ENCODE results near the gene IQCB1. TPM values are rescaled to one million over a fixed set of nuclear protein-coding genes. Genes with fewer than 3 reads are reported as not detected.
"Not testable (repeated sequence)": the region's sequence is repeated elsewhere in the genome, so short reads cannot be mapped to it uniquely, and the experiment has no call there.

IQCB1 gene, protein sequence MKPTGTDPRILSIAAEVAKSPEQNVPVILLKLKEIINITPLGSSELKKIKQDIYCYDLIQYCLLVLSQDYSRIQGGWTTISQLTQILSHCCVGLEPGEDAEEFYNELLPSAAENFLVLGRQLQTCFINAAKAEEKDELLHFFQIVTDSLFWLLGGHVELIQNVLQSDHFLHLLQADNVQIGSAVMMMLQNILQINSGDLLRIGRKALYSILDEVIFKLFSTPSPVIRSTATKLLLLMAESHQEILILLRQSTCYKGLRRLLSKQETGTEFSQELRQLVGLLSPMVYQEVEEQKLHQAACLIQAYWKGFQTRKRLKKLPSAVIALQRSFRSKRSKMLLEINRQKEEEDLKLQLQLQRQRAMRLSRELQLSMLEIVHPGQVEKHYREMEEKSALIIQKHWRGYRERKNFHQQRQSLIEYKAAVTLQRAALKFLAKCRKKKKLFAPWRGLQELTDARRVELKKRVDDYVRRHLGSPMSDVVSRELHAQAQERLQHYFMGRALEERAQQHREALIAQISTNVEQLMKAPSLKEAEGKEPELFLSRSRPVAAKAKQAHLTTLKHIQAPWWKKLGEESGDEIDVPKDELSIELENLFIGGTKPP
- total RNA-seq (2014; rRNA removed; shearing (Covaris generic)) = 7.4 and 14.3 TPM in 2 replicates

DNA sequence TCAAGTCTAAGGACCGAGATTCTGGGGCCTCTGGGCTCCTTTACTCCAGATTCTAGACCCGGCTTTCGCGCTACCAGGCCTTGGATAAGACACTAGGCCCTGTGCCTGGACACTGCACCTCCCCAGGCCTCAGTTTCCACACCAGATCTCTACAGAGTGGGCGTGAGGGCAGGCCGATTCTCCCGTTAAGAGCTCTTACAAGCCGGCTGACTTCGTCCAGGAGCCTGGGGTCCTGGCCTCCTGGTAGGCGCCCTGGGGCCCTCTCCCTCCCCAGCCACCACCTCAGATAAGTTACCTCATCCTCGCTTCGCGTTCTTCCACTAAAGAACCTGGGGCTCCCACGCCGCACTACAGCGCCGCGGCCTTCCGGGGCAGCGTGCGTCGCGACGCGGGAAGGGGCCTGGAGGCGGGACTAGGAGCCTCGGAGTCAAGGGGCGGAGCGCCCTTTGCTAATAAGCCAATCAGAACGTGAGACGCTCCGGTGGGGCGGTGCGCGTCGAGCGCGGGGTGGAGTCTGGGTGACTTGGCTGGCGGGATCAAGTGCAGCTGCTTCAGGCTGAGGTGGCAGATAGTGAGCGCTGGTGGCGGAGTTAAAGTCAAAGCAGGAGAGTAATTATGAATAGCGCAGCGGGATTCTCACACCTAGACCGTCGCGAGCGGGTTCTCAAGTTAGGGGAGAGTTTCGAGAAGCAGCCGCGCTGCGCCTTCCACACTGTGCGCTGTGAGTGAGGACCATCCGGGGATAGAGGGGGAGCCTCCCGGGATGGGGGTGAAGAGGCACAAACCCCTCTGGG is at the start of gene IQCB1, which contains the start of gene EAF2:
TSS of gene IQCB1 (minus strand) at position 390 of the 794 bp plus-strand sequence. CDS start 6,100 bp downstream, outside the sequence.
TSS of gene EAF2 (plus strand) at position 539 of the 794 bp plus-strand sequence. CDS start at position 616, 77 bp downstream.
- DNase-seq (ENCODE audit: low spot score) = peak; percentile 98
- in situ Hi-C loops (cut with HindIII; ENCODE audit: low sequenced_read_pairs) = no loop called here

DNA sequence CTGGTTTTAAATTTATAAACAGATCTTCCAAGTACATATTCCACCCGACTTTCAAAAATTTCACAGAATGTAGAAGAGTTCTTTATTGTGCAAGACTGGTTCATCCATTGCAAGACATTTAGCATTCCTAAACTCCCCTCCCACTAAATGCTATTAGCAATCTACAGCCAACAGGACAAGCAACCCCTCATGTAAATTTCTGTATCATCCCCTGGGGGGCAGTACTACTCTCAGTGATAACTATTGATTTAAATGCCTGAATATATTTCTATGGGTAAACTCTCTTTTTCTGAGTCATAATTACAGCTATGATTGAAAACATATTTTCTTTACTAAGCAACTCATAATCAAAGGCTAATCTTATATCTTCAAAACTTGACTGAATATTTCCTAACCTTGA is 48.6 kb upstream of the IQCB1 start:
- DNase-seq (ENCODE audit: low spot score) = no peak
- in situ Hi-C loops (cut with HindIII; ENCODE audit: low sequenced_read_pairs) = no loop called here

DNA sequence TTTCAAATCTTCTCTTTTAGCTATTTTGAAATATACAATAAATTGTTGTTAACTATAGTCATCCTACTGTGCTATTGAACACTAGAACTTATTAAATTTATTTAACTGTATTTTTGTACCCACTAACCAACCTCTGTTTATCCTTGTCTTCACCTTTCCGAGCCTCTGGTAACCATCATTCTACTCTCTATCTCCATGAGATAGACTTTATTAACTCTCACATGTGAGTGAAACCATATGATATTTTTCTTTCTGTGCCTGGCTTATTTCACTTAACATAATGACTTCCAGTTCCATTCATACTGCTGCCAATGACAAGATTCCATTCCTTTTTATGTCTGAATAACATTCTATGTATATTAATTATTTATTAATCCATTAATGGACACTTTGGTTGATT is 43.6 kb upstream of the IQCB1 start:
- in situ Hi-C loops (cut with HindIII; ENCODE audit: low sequenced_read_pairs) = no loop called here
- DNase-seq (ENCODE audit: low spot score) = no peak

DNA sequence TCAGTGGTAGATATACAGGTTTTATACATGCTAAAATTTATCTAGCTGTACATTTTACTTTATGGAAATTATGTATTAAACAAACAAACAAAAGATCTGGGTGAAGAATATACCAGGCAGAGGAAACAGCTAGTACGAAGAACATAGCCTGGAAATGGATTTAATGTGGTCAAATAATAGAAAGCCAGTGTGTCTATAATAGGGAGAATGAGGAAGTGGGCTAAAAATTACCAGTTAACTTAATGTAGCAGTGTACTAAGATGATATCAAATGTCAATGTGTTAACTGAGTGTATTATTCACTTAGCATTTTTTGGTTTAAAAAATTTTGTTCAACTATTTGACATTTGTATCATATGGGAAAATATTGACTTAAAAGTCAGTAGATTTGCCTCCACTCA is 36.6 kb upstream of the IQCB1 start:
- in situ Hi-C loops (cut with HindIII; ENCODE audit: low sequenced_read_pairs) = no loop called here
- DNase-seq (ENCODE audit: low spot score) = no peak

DNA sequence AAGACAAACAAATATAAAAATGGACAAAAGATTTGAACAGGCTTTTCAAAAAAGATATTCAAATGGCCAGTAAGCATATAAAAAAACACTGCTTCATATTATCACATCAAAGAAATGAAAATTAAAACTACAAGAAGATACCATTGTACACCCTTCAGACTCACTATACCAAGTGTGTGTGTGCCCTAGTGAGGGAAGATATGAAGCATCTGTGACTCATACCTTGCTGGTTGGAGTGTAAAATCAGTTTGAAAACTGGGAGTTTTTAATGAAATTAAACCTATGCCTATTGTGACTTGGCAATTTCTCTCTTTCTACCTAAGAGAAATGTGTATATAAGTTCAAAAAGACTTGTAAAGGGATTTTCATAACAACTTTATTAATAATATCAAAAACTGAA is 35.9 kb upstream of the IQCB1 start:
- in situ Hi-C loops (cut with HindIII; ENCODE audit: low sequenced_read_pairs) = no loop called here

DNA sequence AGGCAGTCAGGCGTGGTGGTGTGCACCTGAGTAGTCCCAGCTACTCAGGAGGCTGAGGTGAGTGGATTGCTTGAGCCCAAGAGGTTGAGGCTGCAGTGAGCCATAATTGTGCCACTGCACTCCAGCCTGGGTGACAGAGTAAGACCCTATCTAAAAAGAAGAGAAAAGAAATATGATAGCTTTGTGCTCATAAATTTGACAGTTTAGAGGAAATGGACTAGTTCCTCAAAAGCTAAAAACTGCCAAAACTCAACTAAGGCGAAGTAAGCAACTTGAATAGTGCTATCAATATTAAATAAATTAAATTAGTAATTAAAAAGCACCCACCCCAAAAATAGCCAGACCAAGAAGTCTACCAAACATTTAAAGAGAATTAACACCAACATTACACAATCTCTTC is 34.9 kb upstream of the IQCB1 start:
- in situ Hi-C loops (cut with HindIII; ENCODE audit: low sequenced_read_pairs) = no loop called here
- DNase-seq (ENCODE audit: low spot score) = no peak

More for the DNA sequence above, 35.9 kb upstream of the IQCB1 start:
- no peak for DNase-seq (ENCODE audit: low spot score)

DNA sequence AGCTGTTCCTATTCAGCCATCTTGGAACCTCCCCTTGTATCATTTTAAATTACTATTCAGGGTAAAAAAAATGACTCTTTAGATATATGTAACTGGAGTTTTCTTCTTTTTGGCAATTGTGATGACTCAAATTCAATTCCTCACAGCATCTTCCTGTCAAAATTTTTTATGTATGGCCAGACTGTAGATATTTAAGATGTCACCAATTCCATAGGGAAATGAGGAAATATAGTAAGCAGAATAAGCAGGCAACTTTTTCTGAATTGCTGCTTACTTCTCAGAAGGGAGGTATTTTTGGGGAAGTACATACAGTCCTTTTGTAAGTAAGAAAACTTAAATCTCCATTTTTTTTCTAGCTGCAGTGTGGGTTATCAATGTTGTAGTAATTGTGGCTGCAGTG is 28.9 kb upstream of the IQCB1 start:
- in situ Hi-C loops (cut with HindIII; ENCODE audit: low sequenced_read_pairs) = no loop called here
- DNase-seq (ENCODE audit: low spot score) = no peak

DNA sequence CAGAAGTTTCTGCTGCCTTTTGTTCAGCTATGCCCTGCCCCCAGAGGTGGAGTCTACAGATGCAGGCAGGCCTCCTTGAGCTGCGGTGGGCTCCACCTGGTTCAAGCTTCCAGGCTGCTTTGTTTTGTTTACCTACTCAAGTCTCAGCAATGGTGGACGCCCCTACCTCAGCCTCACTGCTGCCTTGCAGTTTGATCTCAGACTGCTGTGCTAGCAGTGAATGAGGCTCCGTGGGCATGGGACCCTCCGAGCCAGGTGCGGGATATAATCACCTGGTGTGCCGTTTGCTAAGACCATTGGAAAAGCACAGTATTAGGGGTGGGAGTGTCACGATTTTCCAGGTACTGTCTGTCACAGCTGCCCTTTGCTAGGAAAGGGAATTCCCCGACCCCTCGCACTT is 28.4 kb upstream of the IQCB1 start:
- in situ Hi-C loops (cut with HindIII; ENCODE audit: low sequenced_read_pairs); DNase-seq (ENCODE audit: low spot score): not testable (repeated sequence)

DNA sequence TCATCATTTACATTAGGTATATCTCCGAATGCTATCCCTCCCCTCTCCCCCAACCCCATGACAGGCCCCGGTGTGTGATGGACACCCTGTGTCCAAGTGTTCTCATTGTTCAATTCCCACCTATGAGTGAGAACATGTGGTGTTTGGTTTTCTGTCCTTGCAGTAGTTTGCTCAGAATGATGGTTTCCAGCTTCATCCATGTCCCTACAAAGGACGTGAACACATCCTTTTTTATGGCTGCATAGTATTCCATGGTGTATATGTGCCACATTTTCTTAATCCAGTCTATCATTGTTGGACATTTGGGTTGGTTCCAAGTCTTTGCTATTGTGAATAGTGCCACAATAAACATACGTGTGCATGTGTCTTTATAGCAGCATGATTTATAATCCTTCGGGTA is 22.9 kb upstream of the IQCB1 start:
- DNase-seq (ENCODE audit: low spot score); in situ Hi-C loops (cut with HindIII; ENCODE audit: low sequenced_read_pairs): not testable (repeated sequence)

DNA sequence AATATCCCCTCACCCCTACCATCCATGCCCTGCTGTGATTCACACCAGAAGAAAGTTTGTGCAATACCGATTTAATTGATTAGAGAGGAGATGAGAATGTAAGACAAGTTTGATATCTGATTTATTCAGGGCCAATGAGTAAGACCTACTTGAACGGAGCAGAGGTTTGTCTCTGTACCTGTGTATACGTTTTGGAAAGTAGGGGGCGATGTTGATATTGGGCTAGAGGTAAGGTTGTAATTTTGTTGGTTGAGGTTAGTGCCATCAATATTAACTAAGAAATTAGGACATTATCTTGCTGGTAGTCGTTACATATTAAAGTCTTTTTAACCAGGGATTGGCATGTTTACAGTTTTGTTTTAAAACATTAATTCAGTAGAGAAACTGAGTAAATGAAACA is 20.7 kb upstream of the IQCB1 start:
- in situ Hi-C loops (cut with HindIII; ENCODE audit: low sequenced_read_pairs) = no loop called here
- no peak for DNase-seq (ENCODE audit: low spot score)

DNA sequence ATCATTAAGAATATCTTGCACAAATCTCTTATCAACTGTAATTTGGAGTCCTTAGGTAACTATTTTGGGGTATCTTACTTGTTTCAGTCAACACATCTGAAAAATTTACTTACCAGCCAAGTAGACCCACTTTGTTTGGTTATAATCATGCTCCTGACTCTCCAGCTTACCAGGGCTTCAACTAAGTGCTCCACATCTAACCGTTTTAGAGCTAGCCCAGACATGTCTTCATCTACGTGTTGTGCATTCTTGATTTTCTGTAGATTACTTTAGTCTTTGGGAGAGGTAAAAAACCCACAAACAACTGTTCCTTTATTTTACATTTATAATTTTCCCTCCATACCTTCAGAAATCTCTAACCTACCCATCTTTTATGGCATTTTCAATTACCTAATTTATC is 17.4 kb upstream of the IQCB1 start:
- in situ Hi-C loops (cut with HindIII; ENCODE audit: low sequenced_read_pairs) = no loop called here
- DNase-seq (ENCODE audit: low spot score) = no peak

DNA sequence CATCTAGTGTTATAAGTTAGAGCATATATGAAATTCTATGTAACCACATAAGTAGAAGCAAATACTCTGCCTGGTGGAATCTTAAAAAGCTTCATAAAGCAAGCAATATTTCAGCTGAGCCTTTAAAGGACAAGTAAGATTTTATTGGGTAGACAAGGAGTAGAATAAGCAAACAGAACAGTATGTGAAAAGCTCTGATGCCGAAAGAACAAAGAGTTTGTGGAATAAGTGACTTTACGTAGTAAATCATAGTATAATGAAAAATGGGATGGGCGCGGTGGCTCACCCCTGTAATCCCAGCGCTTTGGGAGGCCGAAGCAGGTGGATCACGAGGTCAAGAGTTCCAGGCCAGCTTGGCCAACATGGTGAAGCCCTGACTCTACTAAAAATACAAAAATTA is 10.0 kb upstream of the IQCB1 start:
- no peak for DNase-seq (ENCODE audit: low spot score)
- in situ Hi-C loops (cut with HindIII; ENCODE audit: low sequenced_read_pairs) = no loop called here

DNA sequence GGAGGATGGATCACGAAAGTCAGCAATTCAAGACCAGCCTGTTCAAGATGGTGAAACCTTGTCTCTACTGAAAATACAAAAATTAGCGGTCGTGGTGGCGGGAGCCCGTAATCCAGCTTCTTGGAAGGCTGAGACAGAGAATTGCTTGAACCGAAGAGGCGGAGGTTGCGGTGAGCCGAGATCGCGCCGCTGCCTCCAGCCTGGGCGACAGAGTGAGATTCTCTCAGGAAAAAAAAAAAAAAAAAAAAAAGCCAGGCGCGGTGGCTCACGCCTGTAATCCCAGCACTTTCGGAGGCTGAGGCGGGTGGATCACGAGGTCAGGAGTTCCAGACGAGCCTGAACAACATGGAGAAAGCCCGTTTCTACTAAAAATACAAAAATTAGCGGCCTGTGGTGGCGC is 5.1 kb upstream of the IQCB1 start:
- DNase-seq (ENCODE audit: low spot score) = no peak
- in situ Hi-C loops (cut with HindIII; ENCODE audit: low sequenced_read_pairs) = no loop called here

DNA sequence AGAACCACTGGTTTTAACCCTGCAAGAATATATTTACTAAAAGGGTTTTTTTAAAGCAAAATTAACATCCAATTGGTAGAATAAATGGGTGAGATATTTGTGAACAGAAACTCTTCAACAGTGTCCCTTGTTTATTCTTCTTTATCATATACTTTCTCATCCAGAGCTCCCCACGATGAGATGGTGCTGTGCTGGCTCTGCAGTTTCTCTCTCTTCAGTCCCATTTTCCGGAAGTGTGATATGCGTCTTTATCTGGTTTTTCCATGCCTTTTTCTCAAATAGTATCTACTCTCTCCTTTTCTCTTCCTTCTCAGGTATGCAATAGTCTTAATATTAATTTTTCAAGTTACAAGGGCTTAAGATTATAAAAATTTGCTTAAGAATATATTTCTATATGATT is 1.6 kb upstream of the IQCB1 start:
- in situ Hi-C loops (cut with HindIII; ENCODE audit: low sequenced_read_pairs) = no loop called here
- DNase-seq (ENCODE audit: low spot score) = no peak

DNA sequence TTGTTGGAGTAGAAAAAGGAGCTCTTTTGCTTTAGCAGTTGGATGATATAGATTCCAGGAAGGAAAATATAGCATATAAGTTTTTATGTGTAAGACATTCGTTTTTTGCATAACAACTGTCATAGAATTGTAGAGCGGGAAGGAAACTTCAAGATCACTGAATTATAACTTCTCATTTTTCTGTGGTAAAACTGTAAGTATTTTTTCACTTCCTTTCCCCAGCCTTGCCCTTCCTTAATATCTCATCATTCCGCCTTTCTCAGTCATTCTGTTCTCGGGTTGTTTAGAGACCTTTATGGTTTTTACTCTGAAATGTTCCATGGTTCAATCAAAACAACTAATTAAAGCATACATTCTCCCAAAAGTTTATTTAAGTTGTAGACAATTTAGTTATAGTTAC is 1.2 kb upstream of the IQCB1 start:
- no peak for DNase-seq (ENCODE audit: low spot score)
- in situ Hi-C loops (cut with HindIII; ENCODE audit: low sequenced_read_pairs) = no loop called here

DNA sequence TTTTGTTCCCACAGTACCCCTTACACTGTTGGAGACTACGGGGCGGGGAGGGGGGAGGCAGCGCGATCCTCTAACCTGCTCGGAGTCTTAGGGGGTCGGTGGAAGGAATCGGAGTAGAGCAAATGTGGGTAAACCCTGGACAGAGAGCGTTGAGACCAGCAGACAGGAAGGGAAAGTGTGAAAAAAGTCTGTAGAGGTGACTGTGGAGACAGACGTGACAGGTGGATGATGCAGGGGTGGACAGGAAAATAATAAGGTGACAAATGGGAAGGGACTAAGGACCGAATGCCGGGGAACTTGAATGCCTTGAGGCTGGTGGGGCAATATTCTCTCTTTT is 573 bp upstream of the IQCB1 start:
- DNase-seq (ENCODE audit: low spot score) = peak; percentile 38
- in situ Hi-C loops (cut with HindIII; ENCODE audit: low sequenced_read_pairs) = no loop called here

DNA sequence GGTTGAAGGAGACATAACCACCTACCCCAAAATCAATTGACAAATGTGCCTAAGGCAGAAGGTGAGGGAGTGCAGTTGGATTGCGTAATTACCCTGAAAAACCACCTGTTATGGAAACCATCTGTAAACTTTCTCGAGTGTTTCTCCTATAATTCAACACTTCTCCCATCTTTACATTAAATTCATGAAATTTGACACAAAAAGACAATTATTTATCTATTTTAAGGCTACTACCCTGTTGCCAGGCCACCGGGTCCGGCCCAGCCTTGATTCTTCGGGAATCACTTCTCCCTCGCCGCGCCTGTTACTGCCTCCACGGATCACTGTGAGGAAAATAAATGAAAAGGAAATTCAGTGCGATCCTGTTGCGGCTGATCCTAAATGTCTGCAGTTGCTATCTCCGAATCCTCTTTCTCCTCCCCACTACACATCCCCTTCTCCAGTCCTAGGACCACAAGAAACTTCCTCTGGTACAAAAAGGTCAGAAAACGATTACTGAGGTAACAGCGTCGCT is 646 bp downstream of the IQCB1 start:
- no peak for DNase-seq (ENCODE audit: low spot score)
- in situ Hi-C loops (cut with HindIII; ENCODE audit: low sequenced_read_pairs) = no loop called here

DNA sequence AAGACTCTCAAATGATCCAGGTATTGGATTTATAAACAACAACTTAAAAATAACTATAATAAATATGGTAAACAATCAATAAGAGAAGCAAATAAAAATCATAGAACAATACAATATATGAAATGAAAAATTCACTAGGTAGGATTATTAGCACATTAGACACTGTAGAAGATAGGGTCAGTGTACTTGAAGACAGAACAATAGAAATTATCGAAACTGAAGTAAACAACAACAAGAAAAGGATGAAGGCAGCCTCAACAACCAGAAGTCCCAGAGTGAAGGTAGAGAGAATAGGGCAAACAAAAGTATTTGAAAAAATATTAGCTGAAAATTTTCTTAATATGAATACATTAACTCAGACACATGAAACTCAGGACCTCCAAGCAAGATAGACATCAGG is 11.9 kb downstream of the IQCB1 start:
- DNase-seq (ENCODE audit: low spot score) = no peak
- in situ Hi-C loops (cut with HindIII; ENCODE audit: low sequenced_read_pairs) = no loop called here

DNA sequence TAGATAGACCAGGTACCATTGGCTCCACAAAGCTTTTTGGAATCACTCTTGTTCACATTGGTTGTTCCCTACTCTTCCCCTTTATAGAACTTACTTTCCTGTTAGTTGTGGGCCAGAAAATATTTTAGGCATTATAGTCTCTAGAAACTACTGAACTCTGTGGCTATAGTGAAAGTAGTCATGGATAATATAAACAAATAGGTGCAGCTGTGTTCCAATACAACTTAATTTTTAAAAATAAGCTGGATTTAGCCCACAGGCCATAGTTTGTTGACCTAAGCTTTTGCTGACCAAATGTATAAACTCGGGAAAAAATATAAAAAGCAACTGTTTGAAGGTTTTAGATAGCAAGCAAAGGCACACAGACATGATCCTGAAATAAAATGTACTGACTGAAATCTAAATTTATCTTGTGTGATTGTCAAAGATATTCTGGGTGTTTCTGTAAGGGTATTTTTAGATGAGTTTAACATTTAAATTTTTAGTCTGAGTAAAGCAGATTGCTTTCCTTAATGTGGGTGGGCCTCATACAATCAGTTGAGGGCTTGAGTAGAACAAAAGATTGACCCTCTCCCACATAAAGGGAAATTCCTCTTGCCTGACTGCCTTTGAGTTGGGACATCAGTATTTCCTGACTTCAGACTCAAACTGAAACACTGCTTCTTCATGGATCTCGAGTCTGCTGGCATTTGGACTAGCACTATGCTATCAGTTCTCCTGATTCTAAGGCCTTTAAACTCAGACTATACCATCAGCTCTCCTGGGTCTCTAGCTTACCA is 13.2 kb downstream of the IQCB1 start:
- DNase-seq (ENCODE audit: low spot score) = no peak
- in situ Hi-C loops (cut with HindIII; ENCODE audit: low sequenced_read_pairs) = no loop called here

All from G401 (cell line).